Fibroblast of lung (primary cell): Measurements from ENCODE around the gene EDARADD.

ENCODE experiments used
- CTCF ChIP-seq, 2 donors: IDR thresholded peaks in 1 of 2; conservative IDR thresholded peaks in 1 of 2; 1 replicate in 1 of 2; 2 replicates in 1 of 2; pipeline ENCODE4 v1.5.1; 2011 to 2012; ENCODE audit warnings: low read length in 2 of 2, control low read depth in 1 of 2, inconsistent platforms in 1 of 2, low read depth in 1 of 2, mild to moderate bottlenecking in 1 of 2
- EZH2 ChIP-seq: IDR thresholded peaks from 2 replicates; pipeline ENCODE4 v1.5.1; 2012; ENCODE audit warnings: low read length, control low read depth, mild to moderate bottlenecking; ENCODE audit errors: missing control alignments

- TF ChIP-seq CTCF (conservative IDR thresholded peaks at IDR 0.05 in 1 of 2, IDR thresholded peaks at IDR 0.05 in 1 of 2; ENCODE audit: low read depth in 1 of 2, low read length in 2 of 2) (no peak), EZH2 (no peak)
Measured at GRCh38 chr1:236393681-236394481, at the start of gene EDARADD.
